HG02763 (cell line): ENCODE measurements around the gene RPL29.
"Not testable (repeated sequence)": the region's sequence is repeated elsewhere in the genome, so short reads cannot be mapped to it uniquely, and the experiment has no call there.

ENCODE experiments used
- ATAC-seq: cut with Tn5 transposase; IDR thresholded peaks from one replicate; pipeline ENCODE4 v1.9.1; 2021; ENCODE audit warnings: mild to moderate bottlenecking, moderate library complexity; ENCODE audit not compliant: unreplicated experiment

The RPL29 gene

GRCh38 chr3:52006820-52007133 is 11.1 kb upstream of the RPL29 start:
- ATAC-seq, result no peak

GRCh38 chr3:52006017-52006819 is 10.5 kb upstream of the RPL29 start:
- no peak for ATAC-seq

GRCh38 chr3:52005571-52005986 is 9.9 kb upstream of the RPL29 start:
- ATAC-seq, result no peak

GRCh38 chr3:52004906-52005395 is 9.3 kb upstream of the RPL29 start:
- no peak for ATAC-seq

- ATAC-seq, result no peak
Measured at GRCh38 chr3:52004163-52004787, 8.6 kb upstream of the RPL29 start.

- ATAC-seq, result no peak
Measured at GRCh38 chr3:52002748-52003147, 7.1 kb upstream of the RPL29 start.

GRCh38 chr3:52001443-52001974 is 5.8 kb upstream of the RPL29 start:
- ATAC-seq, result peak; percentile 68

- no peak for ATAC-seq
Measured at GRCh38 chr3:51999846-52000245, 4.2 kb upstream of the RPL29 start.

GRCh38 chr3:51998774-51999173 is 3.1 kb upstream of the RPL29 start:
- no peak for ATAC-seq

- no peak for ATAC-seq
Measured at GRCh38 chr3:51997935-51998596, 2.4 kb upstream of the RPL29 start.

- ATAC-seq, result no peak
Measured at GRCh38 chr3:51997172-51997571, 1.5 kb upstream of the RPL29 start.

- ATAC-seq, result no peak
Measured at GRCh38 chr3:51994530-51994929, 1.2 kb downstream of the RPL29 start.

- ATAC-seq, result not testable (repeated sequence)
Measured at GRCh38 chr3:51993657-51994056, 2.0 kb downstream of the RPL29 start.

- ATAC-seq, result no peak
Measured at GRCh38 chr3:51992017-51992682, 3.5 kb downstream of the RPL29 start.

GRCh38 chr3:51990501-51990971 is 5.2 kb downstream of the RPL29 start:
- not testable (repeated sequence) for ATAC-seq

GRCh38 chr3:51988286-51989146 is 7.2 kb downstream of the RPL29 start:
- no peak for ATAC-seq

- no peak for ATAC-seq
Measured at GRCh38 chr3:51987568-51987967, 8.1 kb downstream of the RPL29 start.

- ATAC-seq, result no peak
Measured at GRCh38 chr3:51986010-51986947, 9.4 kb downstream of the RPL29 start.

- no peak for ATAC-seq
Measured at GRCh38 chr3:51985063-51985462, 10.6 kb downstream of the RPL29 start.
